ENCODE data around the gene USH1C.

GRCh38 chr11:17532784-17533183, 11.4 kb downstream of the USH1C start:
- TF ChIP-seq CTCF (IDR thresholded peaks at IDR 0.05) (no peak), ZFX (IDR thresholded peaks at IDR 0.05; ENCODE audit: borderline replicate concordance) (no peak)
